Fibroblast of skin of scalp (primary cell): Measurements from ENCODE around the gene CMTM3.
A peak's percentile ranks its signal among the peaks of the same experiment; 100 is the strongest.
"Not testable (repeated sequence)": the region's sequence is repeated elsewhere in the genome, so short reads cannot be mapped to it uniquely, and the experiment has no call there.

Experiments
- DNase-seq: peaks from one replicate; pipeline ENCODE4 v3.0.0-alpha.2; 2013

Gene CMTM3

DNA sequence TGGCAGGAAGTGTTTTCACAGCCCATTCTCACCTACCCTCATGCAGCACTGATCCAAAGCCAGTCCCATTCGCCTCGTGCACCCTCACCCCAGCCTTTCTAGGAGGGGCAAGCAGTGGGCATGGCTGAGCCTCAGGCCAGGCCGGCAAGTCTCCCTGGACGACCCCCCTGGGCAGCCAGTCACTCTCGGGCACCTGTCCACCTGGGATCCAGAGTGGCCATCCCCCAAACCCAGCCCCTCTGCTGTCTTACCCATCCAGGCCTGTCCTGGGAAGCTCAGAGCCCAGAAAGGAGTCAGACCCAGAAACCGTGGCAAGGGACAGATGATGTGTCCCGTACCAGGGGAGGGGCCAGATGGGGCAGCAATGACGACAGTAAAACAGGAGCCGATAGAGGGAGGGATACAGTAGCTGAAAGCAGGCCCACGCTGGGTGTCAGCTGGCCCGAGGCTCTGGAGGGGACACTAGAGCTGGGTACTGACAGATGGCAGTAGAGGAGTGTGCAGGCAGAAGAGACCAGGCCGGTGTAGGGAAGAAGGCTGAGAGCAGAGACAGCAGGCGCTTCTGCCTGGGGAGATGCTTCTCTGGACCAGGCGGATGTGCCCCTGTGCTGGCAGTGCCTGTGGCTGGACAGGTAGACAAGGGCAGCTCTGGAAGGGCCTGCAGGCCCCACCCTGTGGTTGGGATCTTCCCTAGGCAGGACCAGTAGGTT is 5.8 kb downstream of the CMTM3 start:
- no peak for DNase-seq

DNA sequence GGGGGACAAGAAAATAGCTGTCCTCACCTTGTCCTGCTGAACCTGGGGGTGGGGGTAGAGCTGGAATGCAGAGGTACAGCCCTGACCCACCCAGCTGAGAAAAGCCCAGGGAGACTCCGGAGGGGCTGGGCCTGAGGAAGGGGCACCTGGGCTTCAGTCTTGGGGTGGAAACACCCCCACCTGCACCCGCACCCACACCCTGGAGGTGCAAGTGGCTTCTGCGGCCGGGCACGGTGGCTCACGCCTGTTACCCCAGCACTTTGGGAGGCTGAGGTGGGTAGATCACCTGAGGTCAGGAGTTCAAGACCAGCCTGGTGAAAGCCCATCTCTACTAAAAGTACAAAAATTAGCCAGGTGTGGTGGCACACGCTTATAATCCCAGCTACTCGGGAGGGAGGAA is 7.4 kb downstream of the CMTM3 start:
- DNase-seq, result not testable (repeated sequence)

GRCh38 chr16:66612422-66612821 is 7.9 kb downstream of the CMTM3 start:
- DNase-seq, result no peak

GRCh38 chr16:66614161-66614802 is 9.8 kb downstream of the CMTM3 start:
- no peak for DNase-seq

GRCh38 chr16:66616169-66616568 is 11.7 kb downstream of the CMTM3 start:
- DNase-seq, result no peak

DNA sequence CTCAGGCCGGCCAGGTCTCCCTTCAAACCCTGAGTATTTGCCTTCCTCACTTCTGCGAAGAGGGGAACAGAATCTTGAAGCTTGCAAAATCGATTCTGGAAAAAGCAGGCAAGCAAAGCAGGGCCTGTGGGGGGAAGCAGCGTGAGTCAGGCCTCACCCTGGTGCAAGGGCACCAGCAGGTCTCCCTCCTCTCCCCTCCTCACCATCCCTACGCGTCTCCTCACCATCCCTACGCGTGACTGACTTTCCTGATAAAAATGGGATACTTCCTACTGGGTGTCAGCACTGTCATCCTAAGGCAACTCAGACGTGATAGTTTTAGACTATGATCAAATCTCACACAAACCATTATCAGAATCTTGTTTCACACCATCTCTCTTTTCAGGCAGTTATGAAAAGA is 12.1 kb downstream of the CMTM3 start:
- no peak for DNase-seq

DNA sequence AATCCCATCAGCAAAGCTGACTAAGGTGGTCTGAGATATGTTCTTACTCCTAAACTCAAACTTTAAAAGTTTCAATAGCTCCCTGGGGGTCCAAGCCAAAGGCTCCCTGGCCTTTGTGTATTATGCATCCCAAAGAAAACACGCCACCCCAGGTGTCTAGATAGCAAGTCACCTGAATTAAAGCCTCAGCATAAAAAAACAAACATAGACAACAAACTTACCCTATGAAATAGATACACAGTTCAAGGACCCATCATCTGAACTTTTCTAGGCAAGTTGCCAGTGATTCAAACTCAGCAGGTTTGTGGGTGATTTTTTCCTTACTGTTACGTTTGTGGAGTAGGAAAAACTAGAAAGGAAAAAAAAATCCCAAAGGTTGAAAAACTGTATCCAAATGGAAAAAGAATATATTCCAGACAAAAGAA is 12.5 kb downstream of the CMTM3 start:
- DNase-seq, result no peak

DNA sequence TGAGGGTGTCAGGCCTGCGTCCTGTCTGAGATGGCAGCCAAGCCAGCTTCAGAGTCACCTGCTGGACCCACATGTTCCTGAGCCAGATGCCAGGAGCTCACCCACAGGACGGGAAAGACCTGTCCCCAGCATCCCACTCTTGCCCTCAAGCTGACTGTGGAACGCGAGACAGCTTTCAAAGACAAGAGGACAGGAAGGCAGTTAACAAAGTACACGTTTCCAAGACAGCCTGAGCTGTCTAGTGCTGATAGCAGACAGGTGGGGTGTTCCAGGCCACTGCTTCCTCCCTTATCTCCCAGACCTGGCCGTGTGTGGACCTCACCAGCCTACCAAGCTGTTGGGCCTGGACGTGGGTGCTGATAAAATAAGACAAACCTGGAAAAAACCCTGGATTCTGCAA is 13.2 kb downstream of the CMTM3 start:
- no peak for DNase-seq

- DNase-seq, result peak; percentile 95
Measured at GRCh38 chr16:66618588-66619375, 14.3 kb downstream of the CMTM3 start.

DNA sequence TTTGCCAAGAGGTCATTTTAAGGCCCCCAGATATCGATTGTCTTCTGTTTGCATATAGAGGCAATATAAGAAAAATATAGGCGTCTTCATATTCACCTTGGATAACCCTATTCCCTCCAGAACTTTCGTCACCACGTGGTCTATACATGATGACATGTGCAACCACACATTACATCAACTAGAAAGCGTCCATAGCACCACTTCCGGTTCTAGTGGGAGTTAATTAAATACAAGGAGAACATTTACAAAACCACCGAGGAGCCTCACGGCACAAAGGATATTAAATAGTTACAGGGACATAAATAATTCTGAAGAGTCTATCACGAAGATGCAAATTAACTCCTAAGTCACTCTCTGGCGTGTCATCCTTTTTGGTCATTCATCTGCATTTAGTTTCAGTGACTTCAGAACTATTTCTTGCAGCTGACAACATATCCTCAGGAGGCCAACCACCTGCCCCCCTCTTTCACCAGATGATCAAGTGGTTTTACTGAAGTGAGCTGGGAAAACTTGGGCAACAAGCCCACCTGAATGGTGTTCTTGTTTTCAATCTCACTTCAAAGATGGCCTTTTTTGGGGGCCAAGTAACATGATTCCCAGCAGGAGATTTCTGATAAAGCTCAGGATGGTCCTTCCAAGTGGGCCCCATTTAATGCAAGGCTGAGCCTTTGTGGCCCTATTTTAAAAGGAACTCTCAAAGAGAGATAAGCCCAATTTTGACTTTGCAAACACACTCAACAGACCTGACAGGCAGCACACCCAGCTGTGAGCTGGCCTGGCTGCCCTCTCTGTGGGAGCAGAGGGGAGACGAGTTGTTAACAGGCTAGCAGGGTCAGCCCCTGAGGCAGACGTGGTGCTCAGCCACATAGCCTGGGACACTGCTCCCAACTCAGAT is 15.3 kb downstream of the CMTM3 start:
- DNase-seq, result peak; percentile 79

GRCh38 chr16:66620429-66620795 is 15.9 kb downstream of the CMTM3 start:
- DNase-seq, result no peak

DNA sequence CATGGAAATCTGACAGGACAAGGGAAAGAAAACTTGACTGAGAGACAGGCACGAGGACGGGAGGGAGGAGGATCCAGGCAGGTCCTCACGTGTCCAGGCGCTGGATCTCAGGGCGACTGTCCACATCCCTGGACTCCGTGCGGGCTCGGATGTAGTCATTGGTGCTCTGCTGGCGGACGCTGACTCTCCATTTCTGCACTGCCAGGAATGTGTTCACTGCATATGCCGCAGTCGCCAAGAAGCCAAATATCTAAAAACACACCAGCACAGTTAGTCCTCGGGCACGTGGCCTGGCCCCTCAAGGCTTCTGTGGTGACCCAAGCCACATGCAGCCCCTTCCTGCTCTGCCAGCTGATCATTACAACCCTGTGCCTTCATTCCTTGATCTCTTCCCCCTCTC is 17.5 kb downstream of the CMTM3 start:
- DNase-seq, result no peak

GRCh38 chr16:66622863-66623262 is 18.4 kb downstream of the CMTM3 start:
- DNase-seq, result no peak

DNA sequence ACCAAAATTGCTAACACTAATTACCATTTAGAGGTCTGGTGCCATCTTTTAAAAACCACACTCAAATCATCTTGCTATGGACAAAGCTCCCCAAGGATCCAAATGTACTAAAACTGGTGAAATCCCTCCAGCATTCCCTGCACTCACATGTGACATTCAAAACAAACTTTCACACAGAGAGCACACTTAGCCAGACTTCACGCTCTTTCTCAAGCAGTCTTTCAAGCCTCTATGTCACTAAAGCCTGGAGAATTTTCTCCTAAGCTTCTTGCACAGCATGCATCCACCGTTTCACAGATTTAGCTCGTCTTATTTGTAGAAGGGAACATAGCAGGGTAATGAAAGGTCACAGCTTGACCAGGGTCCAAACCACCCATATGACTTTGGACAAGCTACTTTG is 19.3 kb downstream of the CMTM3 start:
- no peak for DNase-seq

DNA sequence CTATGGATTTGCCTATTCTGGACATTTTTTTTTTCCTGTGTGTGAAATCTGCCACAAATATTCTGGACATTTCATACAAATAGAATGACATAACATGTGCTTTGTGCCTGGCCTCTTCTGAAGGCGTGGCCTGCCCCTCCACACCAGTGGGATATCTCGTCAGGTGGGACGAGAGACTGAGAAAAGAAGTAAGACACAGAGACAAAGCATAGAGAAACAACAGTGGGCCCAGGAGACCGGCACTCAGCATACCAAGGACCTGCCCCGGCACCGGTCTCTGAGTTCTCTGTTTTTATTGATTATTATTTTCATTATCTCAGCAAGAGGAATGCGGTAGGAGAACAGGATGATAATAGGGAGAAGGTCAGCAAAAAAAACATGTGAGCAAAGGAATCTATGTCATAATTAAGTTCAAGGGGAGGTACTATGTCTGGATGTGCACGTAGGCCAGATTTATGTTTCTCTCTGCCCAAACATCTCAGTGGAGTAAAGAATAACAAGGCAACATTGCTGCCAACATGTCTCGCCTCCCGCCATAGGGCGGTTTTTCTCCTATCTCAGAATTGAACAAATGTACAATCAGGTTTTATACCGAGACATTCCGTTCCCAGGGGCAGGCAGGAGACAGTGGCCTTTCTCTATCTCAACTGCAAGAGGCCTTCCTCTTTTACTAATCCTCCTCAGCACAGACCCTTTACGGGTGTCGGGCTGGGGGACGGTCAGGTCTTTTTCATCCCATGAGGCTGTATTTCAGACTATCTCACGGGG is 23.3 kb downstream of the CMTM3 start:
- not testable (repeated sequence) for DNase-seq

GRCh38 chr16:66629856-66630255 is 25.4 kb downstream of the CMTM3 start:
- no peak for DNase-seq

DNA sequence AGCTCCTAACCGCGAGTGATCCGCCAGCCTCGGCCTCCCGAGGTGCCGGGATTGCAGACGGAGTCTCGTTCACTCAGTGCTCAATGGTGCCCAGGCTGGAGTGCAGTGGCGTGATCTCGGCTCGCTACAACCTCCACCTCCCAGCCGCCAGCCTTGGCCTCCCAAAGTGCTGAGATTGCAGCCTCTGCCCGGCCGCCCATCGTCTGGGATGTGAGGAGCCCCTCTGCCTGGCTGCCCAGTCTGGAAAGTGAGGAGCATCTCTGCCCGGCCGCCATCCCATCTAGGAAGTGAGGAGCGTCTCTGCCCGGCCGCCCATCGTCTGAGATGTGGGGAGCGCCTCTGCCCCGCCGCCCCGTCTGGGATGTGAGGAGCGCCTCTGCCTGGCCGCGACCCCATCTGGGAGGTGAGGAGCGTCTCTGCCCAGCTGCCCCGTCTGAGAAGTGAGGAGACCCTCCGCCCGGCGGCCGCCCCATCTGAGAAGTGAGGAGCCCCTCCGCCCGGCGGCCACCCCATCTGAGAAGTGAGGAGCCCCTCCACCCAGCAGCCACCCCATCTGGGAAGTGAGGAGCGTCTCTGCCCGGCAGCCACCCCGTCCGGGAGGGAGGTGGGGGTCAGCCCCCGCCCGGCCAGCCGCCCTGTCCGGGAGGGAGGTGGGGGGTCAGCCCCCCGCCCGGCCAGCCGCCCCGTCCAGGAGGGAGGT is 26.2 kb downstream of the CMTM3 start:
- not testable (repeated sequence) for DNase-seq

DNA sequence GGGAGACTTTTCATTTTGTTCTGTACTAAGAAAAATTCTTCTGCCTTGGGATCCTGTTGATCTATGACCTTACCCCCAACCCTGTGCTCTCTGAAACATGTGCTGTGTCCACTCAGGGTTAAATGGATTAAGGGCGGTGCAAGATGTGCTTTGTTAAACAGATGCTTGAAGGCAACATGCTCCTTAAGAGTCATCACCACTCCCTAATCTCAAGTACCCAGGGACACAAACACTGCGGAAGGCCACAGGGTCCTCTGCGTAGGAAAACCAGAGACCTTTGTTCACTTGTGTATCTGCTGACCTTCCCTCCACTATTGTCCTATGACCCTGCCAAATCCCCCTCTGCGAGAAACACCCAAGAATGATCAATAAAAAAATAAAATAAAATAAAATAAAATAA is 27.1 kb downstream of the CMTM3 start:
- not testable (repeated sequence) for DNase-seq

- no peak for DNase-seq
Measured at GRCh38 chr16:66634527-66635196, 30.2 kb downstream of the CMTM3 start.

GRCh38 chr16:66635406-66635805 is 30.9 kb downstream of the CMTM3 start:
- DNase-seq, result no peak

- DNase-seq, result no peak
Measured at GRCh38 chr16:66636199-66636598, 31.7 kb downstream of the CMTM3 start.
